GM13977 (cell line): ENCODE results near the gene ABT1.

ENCODE experiments used
- DNase-seq: peaks from one replicate; pipeline ENCODE4 v3.0.0; 2012; ENCODE audit warnings: low spot score
- in situ Hi-C: fragments of 300-500 bp; cut with MboI; formaldehyde crosslinking; loops from one replicate; pipeline ENCODE4 v1.12.0; 2022; ENCODE audit warnings: low sequenced_read_pairs, low pct_unique_long_range_greater_than_20kb, mixed read lengths, inconsistent platforms; ENCODE audit not compliant: unreplicated experiment
- TF ChIP-seq, protein P1 (sequence below): IDR thresholded peaks from 2 replicates; pipeline ENCODE4 v1.5.1; 2012; ENCODE audit warnings: mild to moderate bottlenecking, control low read depth; ENCODE audit not compliant: insufficient read depth; ENCODE audit errors: extremely low read depth, missing control alignments

The ABT1 gene

GRCh38 chr6:26599591-26599990 is 2.8 kb downstream of the ABT1 start:
- TF ChIP-seq, protein P1, sequence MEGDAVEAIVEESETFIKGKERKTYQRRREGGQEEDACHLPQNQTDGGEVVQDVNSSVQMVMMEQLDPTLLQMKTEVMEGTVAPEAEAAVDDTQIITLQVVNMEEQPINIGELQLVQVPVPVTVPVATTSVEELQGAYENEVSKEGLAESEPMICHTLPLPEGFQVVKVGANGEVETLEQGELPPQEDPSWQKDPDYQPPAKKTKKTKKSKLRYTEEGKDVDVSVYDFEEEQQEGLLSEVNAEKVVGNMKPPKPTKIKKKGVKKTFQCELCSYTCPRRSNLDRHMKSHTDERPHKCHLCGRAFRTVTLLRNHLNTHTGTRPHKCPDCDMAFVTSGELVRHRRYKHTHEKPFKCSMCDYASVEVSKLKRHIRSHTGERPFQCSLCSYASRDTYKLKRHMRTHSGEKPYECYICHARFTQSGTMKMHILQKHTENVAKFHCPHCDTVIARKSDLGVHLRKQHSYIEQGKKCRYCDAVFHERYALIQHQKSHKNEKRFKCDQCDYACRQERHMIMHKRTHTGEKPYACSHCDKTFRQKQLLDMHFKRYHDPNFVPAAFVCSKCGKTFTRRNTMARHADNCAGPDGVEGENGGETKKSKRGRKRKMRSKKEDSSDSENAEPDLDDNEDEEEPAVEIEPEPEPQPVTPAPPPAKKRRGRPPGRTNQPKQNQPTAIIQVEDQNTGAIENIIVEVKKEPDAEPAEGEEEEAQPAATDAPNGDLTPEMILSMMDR: no peak
- in situ Hi-C loops: no loop called here
- DNase-seq: no peak

DNA sequence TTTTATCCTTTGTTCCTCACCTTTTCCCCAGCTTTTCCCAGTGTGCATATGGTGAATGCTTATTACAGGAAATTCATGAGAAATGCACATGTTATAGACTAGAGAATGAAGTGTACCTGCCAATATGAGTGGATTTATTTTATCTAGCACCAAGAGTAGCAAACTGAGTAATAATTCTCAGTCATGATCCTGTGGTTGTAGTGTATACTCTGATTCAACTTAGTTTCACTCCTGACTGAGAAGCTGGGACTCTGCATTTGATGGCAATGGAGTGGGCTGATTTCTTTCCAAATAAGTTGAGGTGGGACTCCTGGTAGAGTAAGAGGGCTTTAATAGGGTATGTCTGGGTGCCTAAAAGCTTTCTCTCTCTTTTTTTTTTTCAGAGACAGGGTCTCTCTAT is 4.0 kb downstream of the ABT1 start:
- in situ Hi-C loops: no loop called here
- TF ChIP-seq, protein P1: no peak
- no peak for DNase-seq

GRCh38 chr6:26602262-26602661 is 5.5 kb downstream of the ABT1 start:
- in situ Hi-C loops: no loop called here
- DNase-seq: no peak
- TF ChIP-seq, protein P1: no peak

GRCh38 chr6:26604026-26604425 is 7.3 kb downstream of the ABT1 start:
- TF ChIP-seq, protein P1: no peak
- in situ Hi-C loops: no loop called here
- DNase-seq: no peak

DNA sequence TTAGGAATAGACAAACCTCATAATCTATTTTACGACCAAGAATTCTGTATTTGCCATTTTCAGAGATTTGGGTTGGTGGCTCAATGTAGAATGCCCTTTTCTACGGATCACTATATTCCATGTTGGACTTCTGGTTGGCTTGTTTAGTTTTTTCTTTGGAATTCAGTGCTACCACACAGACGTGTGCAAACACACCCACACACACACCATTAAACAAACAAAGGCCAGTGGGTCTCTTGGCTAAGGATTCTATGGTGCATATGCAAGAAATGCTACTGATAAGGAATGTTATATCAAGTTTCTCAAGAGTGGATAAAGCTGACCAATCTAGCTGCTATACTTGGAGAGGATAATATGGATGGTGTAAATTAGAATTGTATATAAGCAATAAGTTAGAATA is 8.0 kb downstream of the ABT1 start:
- no peak for DNase-seq
- in situ Hi-C loops: no loop called here
- TF ChIP-seq, protein P1: no peak

DNA sequence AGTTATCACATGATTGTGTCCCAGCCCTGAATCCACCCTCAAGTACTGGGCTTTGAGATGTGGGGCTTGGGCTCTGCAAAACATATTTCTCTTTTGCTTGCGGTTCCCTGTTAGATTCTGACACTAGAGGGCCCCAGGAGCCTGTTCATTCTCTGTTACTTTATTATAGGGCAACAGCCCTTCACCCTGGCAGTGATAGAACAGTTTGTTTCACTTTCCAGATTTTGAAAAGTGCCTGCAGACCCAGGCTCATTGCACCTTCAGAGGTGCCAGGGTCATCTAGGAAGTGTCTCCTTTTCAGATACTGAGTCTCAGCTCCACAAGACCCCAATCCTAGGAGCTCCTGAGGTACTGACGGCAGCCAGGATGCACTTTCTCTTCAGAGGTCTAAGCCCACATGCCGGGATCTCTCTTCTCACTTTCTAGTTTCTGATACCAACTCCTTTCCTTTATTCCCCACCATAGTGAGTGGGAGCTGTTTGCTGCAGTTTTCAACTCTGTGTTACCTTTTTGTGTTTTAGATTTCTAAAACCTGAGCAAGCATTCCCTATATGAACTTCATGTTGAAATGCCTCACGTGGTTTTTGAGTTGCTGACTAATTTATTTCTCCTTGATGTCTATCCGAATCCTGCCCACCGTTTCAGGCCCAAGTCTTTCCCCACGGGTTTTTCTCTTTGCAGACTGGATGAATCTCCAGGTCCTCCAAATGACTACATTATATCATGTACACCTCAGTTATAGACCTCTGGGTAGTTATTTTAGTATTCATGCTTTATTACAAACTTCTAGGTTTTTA is 10.9 kb downstream of the ABT1 start:
- peak; percentile 72 for DNase-seq
- in situ Hi-C loops: no loop called here
- TF ChIP-seq, protein P1: peak; percentile 81

- no peak for DNase-seq
- TF ChIP-seq, protein P1: no peak
- in situ Hi-C loops: no loop called here
Measured at GRCh38 chr6:26609463-26609862, 12.7 kb downstream of the ABT1 start.
